GM12874 (cell line): ENCODE data around the gene DENND1A.

Experiments used
- TF ChIP-seq, protein P1 (sequence below): IDR thresholded peaks from 2 replicates; pipeline ENCODE4 v1.5.1; 2011; ENCODE audit warnings: low read depth, mild to moderate bottlenecking, control low read depth, low read length, moderate library complexity; ENCODE audit not compliant: insufficient read depth

Gene DENND1A

DNA sequence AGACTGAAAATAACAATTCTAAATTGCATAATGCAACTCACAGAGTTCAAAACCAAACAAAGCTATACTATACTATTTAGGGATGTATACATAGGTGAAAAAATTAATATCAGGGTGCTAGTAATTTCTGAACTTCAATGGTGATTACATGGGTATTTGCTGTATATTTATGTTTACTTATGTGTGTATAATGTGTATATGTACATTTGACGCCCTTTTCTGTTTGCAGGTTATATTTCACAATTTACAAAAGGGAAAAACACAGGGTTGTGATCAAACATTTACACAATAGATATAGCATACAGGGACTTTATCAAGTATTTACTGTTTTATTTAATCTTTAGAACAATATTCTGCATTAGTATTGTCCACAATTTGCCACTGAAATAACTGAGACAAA is 184.0 kb downstream of the DENND1A start:
- TF ChIP-seq, protein P1, sequence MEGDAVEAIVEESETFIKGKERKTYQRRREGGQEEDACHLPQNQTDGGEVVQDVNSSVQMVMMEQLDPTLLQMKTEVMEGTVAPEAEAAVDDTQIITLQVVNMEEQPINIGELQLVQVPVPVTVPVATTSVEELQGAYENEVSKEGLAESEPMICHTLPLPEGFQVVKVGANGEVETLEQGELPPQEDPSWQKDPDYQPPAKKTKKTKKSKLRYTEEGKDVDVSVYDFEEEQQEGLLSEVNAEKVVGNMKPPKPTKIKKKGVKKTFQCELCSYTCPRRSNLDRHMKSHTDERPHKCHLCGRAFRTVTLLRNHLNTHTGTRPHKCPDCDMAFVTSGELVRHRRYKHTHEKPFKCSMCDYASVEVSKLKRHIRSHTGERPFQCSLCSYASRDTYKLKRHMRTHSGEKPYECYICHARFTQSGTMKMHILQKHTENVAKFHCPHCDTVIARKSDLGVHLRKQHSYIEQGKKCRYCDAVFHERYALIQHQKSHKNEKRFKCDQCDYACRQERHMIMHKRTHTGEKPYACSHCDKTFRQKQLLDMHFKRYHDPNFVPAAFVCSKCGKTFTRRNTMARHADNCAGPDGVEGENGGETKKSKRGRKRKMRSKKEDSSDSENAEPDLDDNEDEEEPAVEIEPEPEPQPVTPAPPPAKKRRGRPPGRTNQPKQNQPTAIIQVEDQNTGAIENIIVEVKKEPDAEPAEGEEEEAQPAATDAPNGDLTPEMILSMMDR = no peak

GRCh38 chr9:123745451-123745850 is 184.5 kb downstream of the DENND1A start:
- TF ChIP-seq, protein P1 = no peak

GRCh38 chr9:123743737-123744136 is 186.2 kb downstream of the DENND1A start:
- TF ChIP-seq, protein P1 = no peak

GRCh38 chr9:123742009-123742767 is 187.7 kb downstream of the DENND1A start:
- TF ChIP-seq, protein P1 = no peak

DNA sequence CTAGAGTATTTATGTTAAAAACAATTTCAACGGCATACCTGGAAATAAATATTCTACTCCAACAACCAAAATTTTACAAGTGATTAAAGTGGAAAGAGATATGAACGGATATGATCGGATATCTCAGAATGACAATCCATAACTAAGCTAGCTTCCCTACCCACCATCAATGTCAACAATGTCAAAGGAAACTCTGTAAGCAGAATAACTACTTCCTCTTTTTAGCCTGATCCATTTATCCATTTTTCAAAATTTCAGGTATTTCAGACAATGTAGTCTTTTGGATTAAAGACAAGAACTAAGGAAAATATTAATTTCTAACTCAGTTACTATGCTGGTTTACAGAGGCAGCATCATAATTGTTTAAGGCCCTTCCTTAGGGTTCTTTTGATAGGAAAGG is 188.7 kb downstream of the DENND1A start:
- TF ChIP-seq, protein P1 = no peak

DNA sequence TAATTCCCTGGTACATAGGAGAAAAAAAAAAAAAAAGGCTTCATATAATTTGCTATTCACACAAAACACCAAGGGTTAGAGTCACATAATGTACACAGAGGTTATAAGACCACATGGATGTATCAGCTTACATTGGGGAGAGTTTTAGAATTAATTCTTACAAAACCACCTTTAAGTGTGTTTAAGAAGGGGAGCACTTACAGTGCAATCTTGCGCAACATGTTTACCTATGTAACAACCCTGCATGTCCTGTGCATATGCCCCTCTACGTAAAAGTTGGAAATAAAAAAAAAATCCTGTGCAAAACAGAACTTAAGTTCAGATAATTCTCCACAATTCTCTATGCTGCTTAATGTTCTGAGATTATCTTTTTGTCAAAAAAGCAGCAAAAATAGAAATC is 190.0 kb downstream of the DENND1A start:
- TF ChIP-seq, protein P1 = no peak

GRCh38 chr9:123739387-123739786 is 190.5 kb downstream of the DENND1A start:
- TF ChIP-seq, protein P1 = no peak
